Left renal cortex interstitium (tissue), 4 donors: Measurements from ENCODE around the gene FOXS1. TPM values are rescaled to one million over a fixed set of nuclear protein-coding genes. Genes with fewer than 3 reads are reported as not detected.
A peak's percentile ranks its signal among the peaks of the same experiment; 100 is the strongest.
"Not testable (repeated sequence)": the region's sequence is repeated elsewhere in the genome, so short reads cannot be mapped to it uniquely, and the experiment has no call there.

Source experiments
- DNase-seq, 4 donors: peaks; one replicate each; pipeline ENCODE4 v3.0.0-alpha.2; 2013; ENCODE audit warnings: low read depth in 4 of 4, low spot score in 2 of 4, missing footprints in 1 of 4
- polyA plus RNA-seq, 4 donors: library from polyadenylated mRNA; unstranded; fragments of 120-200 nt; gene quantifications; one replicate each; pipeline ENCODE4 v1.2.1, GENCODE V29; 2013; ENCODE audit not compliant: insufficient read length in 4 of 4

FOXS1 gene
- polyA plus RNA-seq, 4 donors = 5.5 to 9.1 (median 7.6) TPM

- no peak for DNase-seq
Observed at GRCh38 chr20:31824125-31824485, 21.3 kb downstream of the FOXS1 start.

- no peak for DNase-seq
Observed at GRCh38 chr20:31823360-31824124, 21.9 kb downstream of the FOXS1 start.

- DNase-seq = peak in 3 of 4 donors; percentile 70 to 78 (median 74)
Observed at GRCh38 chr20:31822421-31823330, 22.7 kb downstream of the FOXS1 start.

GRCh38 chr20:31821427-31821826 is 24.0 kb downstream of the FOXS1 start:
- DNase-seq = no peak

GRCh38 chr20:31820228-31820627 is 25.2 kb downstream of the FOXS1 start:
- DNase-seq = no peak

- DNase-seq = no peak
Observed at GRCh38 chr20:31819083-31819784, 26.2 kb downstream of the FOXS1 start, which contains the start of gene MYLK2. Gene MYLK2 (plus strand): TSS chr20:31819356. CDS start chr20:31819581, 225 bp downstream.

GRCh38 chr20:31818376-31818908 is 27.0 kb downstream of the FOXS1 start:
- no peak for DNase-seq

- no peak for DNase-seq
Observed at GRCh38 chr20:31817461-31817860, 27.9 kb downstream of the FOXS1 start.

- no peak for DNase-seq
Observed at GRCh38 chr20:31816221-31816620, 29.2 kb downstream of the FOXS1 start.

- DNase-seq = no peak
Observed at GRCh38 chr20:31815408-31816188, 29.8 kb downstream of the FOXS1 start.

GRCh38 chr20:31814142-31814541 is 31.3 kb downstream of the FOXS1 start:
- DNase-seq = not testable (repeated sequence)

GRCh38 chr20:31813611-31814010 is 31.8 kb downstream of the FOXS1 start:
- DNase-seq = no peak

GRCh38 chr20:31811796-31812728 is 33.3 kb downstream of the FOXS1 start:
- DNase-seq = no peak

- DNase-seq = no peak
Observed at GRCh38 chr20:31811198-31811597, 34.2 kb downstream of the FOXS1 start.

- DNase-seq = no peak
Observed at GRCh38 chr20:31809661-31810060, 35.7 kb downstream of the FOXS1 start.

- DNase-seq = no peak
Observed at GRCh38 chr20:31808481-31808880, 36.9 kb downstream of the FOXS1 start.

GRCh38 chr20:31806564-31807355 is 38.6 kb downstream of the FOXS1 start:
- DNase-seq = no peak
